ENCODE data around the gene ZFYVE26.
"Not testable (repeated sequence)": the region's sequence is repeated elsewhere in the genome, so short reads cannot be mapped to it uniquely, and the experiment has no call there.

Gene ZFYVE26

DNA sequence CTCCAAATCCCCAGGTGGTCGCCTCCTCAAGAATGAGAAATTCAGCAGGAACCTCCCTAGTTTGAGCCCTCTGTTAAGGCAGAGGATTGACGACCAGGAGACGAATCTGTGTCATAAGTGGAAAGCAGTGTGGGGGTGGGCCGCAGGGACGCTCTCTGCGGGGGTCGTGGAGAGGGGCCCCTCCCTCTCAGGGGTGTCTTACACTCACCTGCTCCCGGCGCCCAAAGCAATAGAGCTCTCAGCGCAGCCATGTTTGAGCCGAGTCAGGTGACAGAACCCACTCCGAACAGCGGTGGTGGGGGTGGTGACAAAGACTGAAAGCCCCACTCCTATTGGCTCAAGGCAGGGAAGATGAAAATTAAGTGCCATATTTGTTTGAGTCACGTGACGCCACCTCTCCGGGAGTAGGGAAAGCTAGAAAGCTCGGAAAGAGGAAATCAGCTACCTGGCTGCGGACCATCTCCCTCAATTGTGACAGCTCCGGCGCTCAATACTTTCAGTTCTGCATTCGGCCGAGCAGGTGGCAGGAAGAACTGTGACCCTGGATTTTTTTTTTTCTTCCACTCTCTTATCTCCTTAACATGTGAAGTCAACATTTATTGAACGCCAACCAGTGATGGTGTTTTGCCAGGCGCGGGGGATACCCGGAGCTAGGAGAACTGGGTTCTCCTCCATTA lies at the start of gene ZFYVE26:
Gene ZFYVE26, minus strand, starts transcription at position 265 of the 677 bp plus-strand sequence. CDS start 627 bp downstream, outside the sequence.
- DNase-seq (ENCODE audit: low read depth): peak; percentile 90

DNA sequence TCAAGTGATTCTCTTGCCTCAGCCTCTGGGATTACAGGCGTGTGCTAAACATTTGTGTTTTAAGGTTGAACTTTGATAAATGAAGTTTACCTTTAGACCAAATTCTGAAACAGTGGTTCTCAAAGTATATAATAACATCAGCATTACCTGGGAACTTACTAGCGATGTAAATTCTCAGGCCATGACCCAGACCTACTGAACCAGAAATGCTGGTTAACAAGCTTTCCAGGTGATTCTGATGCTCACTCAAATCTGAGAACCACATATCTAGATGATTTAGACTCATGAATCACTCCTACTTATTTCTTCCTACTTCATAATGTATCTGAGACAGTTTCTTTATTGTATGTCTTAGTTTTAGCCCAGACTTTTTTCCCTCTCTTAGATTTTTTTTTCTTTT lies 46.8 kb upstream of the ZFYVE26 start:
- DNase-seq (ENCODE audit: low read depth): no peak

DNA sequence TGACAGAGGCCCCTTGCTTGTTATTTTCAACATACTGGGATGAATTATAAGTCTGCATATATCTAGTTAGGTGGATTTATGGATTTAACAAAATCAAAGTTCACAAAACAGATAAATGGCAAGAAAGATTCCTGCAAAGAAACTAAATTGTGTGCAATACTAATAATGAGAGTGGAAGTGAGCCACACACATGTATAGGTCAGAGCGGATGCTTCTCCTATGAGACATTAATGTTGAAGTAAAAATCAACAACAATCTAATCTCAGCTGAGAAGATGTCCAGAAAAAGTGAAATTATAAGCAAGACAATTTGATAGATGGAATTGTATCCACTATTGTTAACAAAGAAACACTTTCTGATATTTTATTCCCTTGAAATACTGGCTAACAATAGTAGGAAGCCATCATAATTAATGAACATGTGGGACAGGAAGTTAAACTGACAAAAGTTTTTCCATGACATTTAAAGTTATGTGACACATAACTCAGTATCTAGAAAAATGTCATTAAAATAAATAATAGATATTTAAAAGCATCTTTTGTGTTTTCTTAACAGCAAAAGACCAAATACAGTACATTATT lies 42.9 kb upstream of the ZFYVE26 start:
- DNase-seq (ENCODE audit: low read depth): no peak

DNA sequence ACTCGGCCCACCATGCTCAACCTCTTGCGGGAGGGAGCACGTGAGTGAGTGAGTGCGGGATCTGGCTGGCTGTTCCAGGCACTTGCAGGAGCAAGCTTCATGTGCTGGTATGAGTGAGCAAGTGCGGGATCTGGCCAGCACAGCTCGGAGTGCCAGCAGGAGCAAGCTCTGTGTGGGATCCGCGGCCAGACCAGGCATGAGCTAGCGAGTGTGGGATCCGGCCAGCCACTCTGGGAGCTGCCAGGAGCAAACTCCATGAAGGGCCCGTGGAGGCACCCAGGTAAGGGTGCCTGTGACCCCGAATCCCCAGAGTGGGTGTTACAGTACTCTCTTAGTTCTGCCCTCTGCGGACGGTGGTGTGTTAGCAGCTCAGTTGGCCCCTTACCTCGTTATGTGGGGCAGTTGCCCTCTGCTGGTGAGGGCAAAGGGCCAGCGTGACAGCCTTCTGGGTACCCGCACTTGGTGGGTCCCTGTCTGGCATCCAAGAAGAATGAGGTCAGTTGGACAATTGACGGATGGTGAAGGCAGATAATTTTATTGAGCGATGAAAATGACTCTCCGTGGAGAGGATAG lies 41.5 kb upstream of the ZFYVE26 start:
- no peak for DNase-seq (ENCODE audit: low read depth)

DNA sequence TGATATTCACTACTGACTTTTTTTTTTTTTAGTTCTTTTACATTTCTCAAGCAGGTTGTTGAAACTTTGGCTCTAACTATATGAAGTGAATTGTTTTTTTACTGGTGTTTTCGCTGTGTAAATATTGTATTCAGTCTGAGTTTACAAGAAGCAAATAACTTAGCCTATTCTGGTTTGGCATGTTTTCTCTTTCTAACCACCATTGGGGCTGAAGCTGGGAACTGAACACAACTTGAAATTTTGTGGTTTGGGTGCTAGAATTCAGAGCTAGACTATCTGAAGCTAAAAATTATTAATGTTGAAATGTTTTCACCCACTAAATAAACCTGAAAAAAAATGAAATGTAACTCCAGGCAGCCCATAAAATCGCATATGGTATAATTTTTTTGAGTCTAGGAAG lies 40.4 kb upstream of the ZFYVE26 start:
- DNase-seq (ENCODE audit: low read depth): no peak

DNA sequence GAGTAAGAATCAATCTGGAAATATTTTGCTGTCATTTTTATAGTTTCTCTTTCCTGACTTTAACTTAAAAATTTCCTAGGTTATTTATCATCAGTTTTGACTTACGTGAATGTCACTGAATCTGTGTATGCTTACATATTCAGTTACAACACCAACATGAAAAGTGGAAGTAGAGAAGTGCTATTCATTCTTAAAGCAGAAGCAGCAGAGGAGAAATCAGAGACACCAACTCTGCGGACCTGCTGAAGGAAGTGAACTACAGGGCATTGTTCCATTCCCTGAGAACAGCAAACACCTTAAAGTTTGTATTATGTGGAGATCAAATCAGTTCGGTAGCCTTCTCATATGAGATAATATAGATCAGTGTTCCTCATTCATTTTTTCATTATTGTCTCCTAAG lies 37.3 kb upstream of the ZFYVE26 start:
- DNase-seq (ENCODE audit: low read depth): no peak

DNA sequence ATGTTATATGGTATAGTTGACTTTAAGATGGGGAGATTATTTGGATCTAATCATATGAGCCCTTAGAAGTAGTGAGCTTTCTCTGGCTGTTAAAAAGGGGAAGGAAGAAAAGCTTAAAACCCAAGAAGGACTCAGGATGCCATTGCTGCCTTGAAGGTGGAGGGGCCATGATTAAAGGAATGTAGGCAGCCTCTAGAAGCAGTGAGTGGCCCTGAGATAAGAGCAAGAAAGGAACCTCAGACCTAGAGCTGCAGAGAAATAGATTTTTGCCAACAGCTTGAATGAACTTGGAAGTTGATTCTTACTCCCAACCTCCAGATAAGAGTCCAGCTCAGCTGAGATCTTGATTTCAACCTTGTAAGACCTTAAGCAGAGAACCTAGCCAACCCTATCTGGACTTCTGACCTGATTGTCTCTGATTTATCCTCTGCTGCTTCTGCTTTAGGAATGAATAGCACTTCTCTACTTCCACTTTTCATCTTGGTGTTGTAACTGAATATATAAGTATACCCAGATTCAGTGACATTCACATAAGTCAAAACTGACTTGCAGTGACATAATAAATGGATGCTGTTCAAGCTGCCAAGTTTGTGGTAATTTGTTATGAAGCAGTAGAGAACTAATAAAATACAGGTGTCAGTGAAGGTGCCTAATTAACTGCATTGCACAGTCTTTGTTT lies 36.7 kb upstream of the ZFYVE26 start:
- DNase-seq (ENCODE audit: low read depth): no peak

DNA sequence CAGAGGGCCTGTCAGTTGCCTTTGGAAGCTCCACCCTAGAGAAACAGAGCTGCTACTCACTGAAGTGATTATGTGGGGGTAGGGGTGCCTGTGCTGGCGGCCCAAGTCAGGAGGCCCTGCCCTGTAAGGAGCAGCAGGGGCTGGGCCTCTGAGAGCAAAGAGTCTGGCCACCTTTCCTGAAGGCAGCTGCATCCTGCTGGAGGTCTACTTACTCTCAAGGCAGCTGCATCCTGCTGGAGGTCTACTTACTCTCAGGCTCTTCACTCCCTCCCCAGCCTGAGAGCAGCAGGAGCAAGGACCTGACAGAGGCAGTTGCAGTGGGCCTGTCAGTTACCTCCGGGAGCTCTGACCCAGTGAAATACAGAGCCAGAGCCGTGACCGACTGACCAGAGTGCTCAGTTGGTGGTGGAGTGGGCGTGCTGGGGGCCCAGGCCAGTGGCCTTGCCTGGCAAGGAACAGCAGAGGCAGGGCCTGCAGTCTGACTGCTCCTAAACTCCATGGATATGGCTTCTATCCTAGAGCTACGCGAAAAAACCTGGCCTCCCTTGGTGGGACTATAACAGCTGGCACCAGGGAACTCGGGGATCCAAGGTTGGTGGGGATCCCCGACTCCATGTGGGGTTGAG lies 35.5 kb upstream of the ZFYVE26 start:
- no peak for DNase-seq (ENCODE audit: low read depth)

DNA sequence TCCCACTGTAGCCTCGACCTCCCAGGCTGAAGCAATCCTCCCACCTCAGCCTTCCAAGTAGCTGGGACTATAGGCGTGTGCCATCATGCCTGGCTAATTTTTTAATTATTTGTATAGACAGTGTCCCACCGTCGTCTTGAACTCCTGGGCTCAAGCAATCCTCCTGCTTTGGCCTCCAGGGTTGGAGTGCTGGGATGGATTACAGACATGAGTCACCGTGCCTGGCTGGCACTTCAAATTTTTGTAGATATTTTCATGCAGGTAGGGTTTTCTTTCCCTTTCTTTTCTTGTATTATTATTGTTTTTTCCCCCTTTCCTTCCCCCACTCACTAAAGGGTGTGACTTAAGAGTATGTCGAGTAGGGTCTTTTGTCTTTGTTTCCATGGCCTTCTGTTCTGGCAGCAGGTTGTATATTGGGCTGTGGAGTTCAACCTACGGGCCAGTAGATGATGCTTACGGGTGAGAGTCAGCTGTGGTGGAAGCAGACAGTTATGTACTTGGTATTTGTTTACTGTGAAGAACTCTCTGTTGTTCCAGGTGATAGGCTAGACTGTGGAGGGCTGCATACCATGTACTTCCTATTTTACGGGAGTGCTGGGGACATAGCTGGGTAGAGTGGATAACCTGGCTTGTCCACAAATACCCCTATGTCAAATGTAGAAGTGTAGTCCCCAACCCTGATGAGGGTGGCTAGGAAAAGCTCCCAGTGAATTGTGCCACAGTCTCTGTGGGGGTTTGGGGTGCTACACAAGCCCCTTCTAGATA lies 33.9 kb upstream of the ZFYVE26 start:
- DNase-seq (ENCODE audit: low read depth): no peak

DNA sequence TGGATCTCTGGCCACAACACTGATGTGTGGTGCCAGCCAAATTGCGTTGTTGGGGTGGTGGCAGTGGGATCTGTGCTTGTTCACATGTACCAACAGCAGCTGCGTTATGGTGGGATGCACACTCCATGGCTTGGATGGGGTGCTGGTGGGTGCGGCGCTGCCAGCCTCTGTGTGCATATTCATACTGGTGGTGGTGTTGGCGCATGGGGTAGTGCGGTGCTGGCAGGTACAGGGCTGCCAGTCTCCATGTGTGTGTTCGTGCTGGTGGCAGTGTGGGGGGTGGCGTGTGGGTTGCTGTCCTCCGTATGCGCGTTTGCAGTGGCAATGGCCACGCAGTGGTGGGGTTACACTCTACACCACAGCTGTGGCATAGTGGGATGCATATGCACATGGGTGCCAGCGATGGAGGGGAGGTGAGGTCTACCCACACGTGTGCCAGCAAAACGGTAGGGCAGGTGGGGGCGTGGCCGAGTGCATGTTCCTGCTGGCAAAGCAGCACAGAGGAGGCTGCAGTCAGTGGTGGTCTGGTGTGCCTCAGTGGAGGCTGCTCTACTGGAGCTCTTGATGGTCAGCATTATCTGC lies 29.7 kb upstream of the ZFYVE26 start:
- DNase-seq (ENCODE audit: low read depth): no peak

DNA sequence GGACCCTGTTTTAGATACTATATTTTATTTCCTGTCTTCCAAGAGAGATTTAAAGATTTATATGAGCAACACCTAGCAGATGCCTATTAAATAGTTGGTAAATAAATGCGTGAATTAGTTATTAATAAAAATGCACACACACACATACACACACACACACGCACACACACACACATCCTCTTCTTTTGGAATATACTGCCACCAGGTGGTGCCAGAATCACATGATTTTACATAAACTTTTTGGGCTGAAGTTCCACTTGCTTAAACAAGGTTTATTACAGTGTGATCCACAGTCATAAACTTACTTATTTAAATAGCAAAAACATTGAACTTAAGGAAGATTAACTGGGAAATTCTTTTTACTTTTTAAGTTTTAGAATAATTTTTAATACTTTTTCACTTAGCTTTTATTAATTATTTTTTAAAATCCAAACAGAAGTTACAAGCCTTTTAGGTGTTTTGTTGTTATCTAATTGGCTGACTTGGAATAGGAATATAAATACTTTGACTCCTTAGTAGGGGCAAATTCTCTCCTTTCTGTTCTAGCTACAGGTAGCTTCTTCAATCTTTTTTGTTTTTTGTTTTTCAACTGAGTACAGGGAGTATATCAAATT lies 20.7 kb upstream of the ZFYVE26 start:
- DNase-seq (ENCODE audit: low read depth): peak; percentile 54

DNA sequence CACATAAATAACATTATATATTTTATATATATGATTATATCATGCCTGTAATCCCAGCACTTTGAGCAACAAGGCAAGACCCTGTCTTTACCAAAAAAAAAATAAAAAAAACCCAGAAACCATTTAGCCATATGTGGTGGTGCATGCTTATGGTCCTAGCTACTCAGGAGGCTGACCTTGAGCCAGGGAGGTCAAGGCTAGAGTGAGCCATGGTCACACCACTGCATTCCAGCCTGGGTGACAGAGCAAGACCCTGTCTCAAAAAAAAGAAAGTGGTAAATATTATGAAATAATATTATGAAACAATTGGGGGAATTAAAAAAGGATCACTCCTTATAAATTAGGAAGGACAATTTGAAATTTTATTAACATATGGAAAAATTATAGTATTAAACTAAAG lies 19.2 kb upstream of the ZFYVE26 start:
- DNase-seq (ENCODE audit: low read depth): no peak

DNA sequence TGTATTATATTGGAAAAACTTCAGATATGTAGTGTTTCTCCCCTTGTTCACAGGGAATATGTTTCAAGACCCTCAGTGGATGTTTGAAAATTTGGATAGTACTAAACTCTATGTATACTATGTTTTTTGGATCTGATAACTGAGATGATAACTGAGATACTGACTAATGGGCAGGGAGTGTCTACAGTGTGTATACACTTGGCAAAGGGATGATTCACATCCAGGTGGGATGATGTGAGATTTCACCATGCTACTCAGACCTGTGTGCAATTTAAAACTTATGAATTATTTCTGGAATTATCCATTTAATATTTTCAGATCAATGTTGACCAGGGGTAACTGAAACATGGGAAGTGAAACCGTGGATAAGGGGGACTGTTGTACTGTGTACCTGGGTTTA lies 17.0 kb upstream of the ZFYVE26 start:
- DNase-seq (ENCODE audit: low read depth): no peak

DNA sequence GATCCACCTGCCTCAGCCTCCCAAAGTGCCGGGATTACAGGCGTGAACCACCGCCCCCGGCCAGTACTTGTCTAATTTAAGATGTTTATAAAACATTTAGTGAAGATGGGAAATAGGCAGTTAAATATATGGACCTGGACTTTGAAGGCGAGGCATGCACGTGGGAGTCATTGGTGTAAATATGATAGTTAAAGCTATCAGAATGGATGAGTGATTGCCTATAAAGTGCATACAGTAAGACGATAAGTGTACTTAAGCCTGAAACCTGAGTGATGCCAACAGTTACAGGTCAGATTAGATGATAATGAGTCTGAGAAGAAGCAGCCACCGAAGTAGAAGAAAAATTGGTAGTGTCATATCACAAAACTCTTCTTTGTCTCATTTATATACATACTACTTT lies 14.7 kb upstream of the ZFYVE26 start:
- DNase-seq (ENCODE audit: low read depth): no peak

DNA sequence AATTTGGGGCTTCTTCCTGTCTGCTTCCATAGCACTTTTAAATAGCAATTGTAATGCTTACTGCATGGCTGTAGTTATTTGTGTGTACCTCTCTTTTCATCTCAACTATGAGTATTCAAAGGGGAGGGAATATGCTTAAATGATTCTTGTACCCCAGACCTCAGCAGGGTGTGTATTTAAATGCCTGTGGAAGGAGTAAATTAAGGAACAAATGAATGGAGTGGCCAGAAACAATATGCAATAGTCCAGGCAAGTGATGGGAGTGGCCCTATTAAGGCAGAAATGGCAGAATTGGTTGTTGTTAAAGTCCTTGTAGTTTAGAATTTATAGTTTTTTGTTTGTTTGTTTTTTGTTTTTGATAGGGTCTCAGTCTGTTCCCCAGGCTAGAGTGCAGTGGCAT lies 4.7 kb upstream of the ZFYVE26 start:
- no peak for DNase-seq (ENCODE audit: low read depth)

DNA sequence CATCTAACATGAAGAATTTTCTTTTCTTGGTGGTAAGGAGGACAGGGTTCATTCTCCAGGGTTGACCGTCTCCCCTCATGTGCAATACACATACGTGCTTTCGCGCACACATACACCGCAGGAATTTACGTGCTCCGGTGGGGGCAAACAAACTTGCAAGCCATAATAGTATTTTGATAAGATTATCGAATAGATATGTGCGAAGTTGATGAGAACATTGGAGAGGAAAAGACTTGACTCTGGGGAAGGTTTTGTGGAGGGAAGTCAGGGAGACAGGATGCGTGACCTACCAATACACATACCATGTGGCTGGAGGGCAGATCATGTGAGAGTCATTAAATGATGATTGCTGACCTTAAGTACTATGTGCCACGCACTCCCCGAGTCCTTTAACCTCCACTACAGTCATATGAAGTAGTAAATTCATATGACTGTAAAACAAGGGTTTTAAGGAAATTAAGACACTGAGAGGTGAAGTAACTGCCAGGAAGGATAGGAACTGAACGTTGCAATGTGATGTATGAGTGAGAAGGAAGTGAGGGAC lies 4.1 kb upstream of the ZFYVE26 start:
- peak; percentile 34 for DNase-seq (ENCODE audit: low read depth)

DNA sequence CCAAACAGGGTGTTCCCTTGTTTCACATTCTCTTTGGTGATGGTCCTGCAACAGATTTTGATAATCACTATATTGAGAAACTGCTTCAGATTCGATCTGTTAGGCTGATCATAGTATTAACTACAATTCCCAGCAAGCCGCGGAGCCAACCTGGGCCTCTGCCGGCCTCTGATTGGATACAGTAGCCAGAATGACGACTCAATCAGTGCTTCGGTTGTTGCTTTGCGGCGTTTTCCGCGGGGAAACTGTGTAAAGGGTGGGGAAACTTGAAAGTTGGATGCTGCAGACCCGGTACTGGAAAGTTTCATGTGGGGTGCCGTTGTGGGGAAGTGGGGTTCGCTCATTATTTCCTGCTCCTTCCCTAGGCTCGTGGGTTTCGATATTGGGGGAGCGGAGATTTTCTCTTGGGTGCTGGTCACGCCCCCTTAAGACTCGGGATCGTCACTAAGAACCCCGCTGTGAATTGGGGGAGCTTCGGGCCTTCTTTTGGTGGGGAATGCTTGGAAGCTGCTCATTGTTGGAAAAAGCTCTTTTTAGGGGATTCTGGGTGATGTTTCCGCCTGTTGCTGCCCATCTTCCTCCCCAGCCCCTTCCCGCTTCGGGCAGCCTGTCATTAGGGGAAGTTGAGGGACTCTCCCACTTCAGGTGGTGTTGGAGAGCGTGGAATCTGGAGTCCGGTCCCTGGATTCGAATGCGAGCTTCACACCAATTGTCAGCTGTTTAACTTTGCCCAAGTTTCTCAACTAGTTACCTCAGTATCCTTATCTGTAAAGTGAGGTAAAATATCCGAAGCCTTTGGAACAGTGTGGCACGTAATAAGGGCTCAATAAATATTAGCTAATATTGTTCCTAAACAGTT lies 3.4 kb upstream of the ZFYVE26 start, which contains the start of gene RAD51B:
Gene RAD51B, plus strand, starts transcription at position 217 of the 859 bp plus-strand sequence.
- DNase-seq (ENCODE audit: low read depth): peak; percentile 61

DNA sequence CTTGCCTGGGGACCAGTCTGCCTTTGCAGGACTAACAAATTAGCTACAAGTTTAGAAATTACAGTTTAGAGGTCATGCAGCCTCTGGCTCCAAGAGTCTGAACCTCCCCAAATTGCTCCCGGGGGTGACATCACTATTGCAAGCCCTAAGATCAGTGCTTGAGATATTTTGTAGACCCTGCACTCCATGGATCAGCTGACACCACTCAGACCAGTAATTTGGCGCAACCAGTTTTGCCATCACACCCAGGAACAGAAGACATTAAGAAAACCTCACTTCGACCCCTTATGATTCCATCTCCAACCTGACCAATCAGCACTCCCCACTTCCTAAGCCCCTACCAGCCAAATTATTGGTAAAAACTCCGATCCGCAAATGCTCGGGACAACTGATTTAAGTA lies 2.1 kb upstream of the ZFYVE26 start:
- not testable (repeated sequence) for DNase-seq (ENCODE audit: low read depth)

DNA sequence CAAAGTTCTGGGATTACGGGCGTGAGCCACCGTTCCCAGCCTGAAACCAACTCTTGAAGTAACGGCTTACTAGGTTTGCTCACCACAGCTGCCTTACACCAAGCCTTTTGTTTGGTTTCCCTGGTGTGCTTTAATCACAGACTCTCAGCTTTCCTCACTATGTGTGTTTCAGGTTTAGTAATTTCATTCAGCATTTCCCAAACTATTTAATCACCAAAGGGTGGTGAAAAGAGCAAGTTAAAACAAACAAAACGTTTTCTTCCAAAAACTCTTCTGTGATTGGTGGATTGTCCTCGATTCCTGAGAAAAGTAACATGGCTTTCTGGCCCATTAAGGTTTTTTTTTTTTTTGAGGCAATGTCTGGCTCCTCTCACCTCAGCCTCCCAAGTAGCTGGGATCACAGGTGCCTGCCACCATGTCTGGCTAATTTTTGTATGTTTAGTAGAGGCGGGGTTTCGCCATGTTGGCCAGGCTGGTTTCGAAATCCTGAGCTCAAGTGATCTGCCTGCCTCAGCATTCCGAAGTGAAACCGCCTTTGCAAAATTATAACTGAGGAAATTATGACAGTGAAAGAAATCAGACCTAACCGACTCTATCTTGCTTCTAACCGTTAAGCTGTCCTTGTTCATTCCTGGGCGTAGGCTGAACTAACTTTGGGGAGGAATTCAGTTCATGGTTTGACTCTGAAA lies 1.5 kb upstream of the ZFYVE26 start:
- DNase-seq (ENCODE audit: low read depth): no peak
